ENCODE data around the gene LGMN.

Gene LGMN

DNA sequence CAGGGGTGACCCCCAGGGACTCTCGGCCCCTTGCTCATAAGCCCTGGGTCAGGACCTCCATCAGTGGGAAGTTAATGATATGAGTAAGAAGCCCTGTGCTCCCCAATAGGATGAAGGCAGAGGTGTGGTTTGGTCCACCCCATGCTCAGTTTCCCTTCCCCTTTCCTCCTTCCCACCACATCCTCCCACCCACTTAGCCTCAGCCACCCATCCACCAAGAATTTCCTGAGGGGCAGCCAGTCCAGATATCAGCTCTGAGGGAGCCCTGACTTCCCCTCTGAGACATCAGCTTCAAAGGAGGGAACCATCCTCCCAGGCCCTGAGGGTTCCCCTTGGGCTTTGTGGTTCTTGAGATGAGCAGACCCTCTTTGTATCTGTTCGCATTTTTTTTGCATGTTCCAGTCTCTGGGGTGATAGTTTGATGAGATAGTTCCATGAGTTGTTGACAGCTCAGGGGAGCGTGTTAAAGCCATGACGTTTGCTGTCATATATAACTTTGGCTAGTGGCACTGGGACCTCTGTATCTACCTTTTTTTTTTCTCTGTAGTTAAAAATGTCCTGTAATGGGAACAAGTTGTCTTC lies 71.2 kb downstream of the LGMN start:
- TF ChIP-seq, protein P1, sequence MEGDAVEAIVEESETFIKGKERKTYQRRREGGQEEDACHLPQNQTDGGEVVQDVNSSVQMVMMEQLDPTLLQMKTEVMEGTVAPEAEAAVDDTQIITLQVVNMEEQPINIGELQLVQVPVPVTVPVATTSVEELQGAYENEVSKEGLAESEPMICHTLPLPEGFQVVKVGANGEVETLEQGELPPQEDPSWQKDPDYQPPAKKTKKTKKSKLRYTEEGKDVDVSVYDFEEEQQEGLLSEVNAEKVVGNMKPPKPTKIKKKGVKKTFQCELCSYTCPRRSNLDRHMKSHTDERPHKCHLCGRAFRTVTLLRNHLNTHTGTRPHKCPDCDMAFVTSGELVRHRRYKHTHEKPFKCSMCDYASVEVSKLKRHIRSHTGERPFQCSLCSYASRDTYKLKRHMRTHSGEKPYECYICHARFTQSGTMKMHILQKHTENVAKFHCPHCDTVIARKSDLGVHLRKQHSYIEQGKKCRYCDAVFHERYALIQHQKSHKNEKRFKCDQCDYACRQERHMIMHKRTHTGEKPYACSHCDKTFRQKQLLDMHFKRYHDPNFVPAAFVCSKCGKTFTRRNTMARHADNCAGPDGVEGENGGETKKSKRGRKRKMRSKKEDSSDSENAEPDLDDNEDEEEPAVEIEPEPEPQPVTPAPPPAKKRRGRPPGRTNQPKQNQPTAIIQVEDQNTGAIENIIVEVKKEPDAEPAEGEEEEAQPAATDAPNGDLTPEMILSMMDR (IDR thresholded peaks at IDR 0.05) = no peak
- no peak for TF ChIP-seq ZFX (IDR thresholded peaks at IDR 0.05; ENCODE audit: borderline replicate concordance)
- H3K27ac ChIP-seq = no peak overlapping the region

DNA sequence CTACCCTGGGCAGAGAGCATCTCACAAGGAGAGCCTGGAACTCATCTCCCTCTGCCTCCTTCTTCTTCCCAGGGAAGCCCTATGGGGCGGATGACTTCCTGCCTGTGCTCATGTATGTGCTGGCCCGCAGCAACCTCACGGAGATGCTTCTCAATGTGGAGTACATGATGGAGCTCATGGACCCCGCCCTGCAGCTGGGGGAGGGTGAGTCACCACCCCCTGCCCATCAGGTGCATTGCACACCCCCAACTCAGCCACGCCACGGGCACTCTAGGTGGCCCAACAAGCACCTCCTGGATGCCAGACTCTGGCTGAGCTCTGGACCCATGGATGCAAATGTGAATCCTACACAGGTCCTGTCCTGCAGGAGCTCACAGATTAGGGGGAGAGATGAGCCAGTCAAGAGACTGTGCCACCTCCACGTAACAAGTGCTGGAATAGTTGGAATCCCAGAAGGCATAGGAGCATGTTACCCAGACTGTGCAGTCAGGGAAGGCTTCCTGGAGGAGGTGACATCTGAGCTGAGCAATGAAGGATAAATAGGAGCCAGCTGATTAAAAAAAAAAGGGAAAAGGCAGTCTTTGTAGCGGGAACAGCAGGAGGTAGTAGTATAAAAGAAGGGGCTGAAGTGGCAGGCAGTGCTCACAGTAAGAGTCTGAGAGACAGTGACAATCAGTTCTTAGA lies 71.9 kb downstream of the LGMN start:
- no peak for TF ChIP-seq ZFX (IDR thresholded peaks at IDR 0.05; ENCODE audit: borderline replicate concordance)
- no peak overlapping the region for H3K27ac ChIP-seq

DNA sequence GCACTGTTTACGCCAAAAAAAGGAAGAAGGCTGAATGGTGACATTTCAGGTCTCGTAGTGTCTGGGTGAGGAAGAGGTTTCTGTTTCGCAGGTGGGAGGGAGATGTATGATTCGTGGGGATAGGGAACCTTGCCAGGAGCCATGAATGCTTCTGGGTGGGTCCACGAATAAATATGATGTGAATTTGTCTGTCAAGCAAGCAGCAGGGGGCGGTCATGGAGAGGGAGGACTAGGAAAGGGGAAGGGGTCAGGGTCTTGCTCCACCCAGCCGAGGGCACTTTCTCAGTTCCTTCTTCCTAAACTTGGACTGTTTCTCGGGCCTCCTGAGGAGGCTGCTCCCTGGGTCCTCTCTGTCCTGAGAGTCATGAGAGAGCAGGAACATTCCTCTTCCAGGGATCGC lies 72.5 kb downstream of the LGMN start:
- H3K27ac ChIP-seq = no peak overlapping the region
- TF ChIP-seq, protein P1 (IDR thresholded peaks at IDR 0.05) = no peak
- no peak for TF ChIP-seq ZFX (IDR thresholded peaks at IDR 0.05; ENCODE audit: borderline replicate concordance)

DNA sequence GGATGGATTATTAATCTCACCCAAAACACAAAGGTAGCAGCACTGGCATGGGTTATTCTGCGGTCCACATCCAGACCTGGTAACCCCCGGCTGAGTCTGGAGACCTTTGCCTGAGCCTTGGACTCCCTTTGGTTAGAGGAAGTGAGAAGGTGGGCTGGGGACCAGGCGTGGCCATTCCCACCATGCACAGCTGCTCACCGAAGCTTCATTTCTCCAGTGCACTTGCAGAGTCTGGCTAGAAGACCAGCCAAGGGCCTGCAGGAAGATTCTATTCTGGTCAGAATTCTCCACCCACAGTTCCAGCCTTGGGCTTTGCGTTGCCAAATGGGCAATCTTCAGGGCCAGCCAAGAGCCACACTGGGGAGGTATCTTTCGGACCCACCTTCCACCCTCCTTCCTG lies 73.0 kb downstream of the LGMN start:
- no peak overlapping the region for H3K27ac ChIP-seq

GRCh38 chr14:92673601-92674150 lies 74.8 kb downstream of the LGMN start:
- no peak overlapping the region for H3K27ac ChIP-seq
- TF ChIP-seq, protein P1 (IDR thresholded peaks at IDR 0.05) = no peak
- no peak for TF ChIP-seq ZFX (IDR thresholded peaks at IDR 0.05; ENCODE audit: borderline replicate concordance)

More for the DNA sequence above, 73.0 kb downstream of the LGMN start:
- TF ChIP-seq, protein P1 (IDR thresholded peaks at IDR 0.05) = no peak
- TF ChIP-seq ZFX (IDR thresholded peaks at IDR 0.05; ENCODE audit: borderline replicate concordance) = no peak

GRCh38 chr14:92670643-92671366 lies 77.6 kb downstream of the LGMN start:
- TF ChIP-seq, protein P1 (IDR thresholded peaks at IDR 0.05) = no peak
- no peak for TF ChIP-seq ZFX (IDR thresholded peaks at IDR 0.05; ENCODE audit: borderline replicate concordance)
- H3K27ac ChIP-seq = no peak overlapping the region

- no peak overlapping the region for H3K27ac ChIP-seq
- TF ChIP-seq, protein P1 (IDR thresholded peaks at IDR 0.05) = no peak
- no peak for TF ChIP-seq ZFX (IDR thresholded peaks at IDR 0.05; ENCODE audit: borderline replicate concordance)
These were observed 78.3 kb downstream of the LGMN start for GRCh38 chr14:92670160-92670559.
